Hindlimb muscle (tissue), 1 donor: Measurements from ENCODE around the gene ADD1. TPM values are rescaled to one million over a fixed set of nuclear protein-coding genes. Genes with fewer than 3 reads are reported as not detected.

Experiments used
- DNase-seq: peaks from one replicate; pipeline ENCODE4 v3.0.0-alpha.2; 2013
- polyA plus RNA-seq: library from polyadenylated mRNA; unstranded; fragments of 120-200 nt; gene quantifications from one replicate; pipeline ENCODE4 v1.2.1, GENCODE V29; 2013; ENCODE audit not compliant: insufficient read length

The ADD1 gene
- polyA plus RNA-seq, 1 donor = 205 TPM

DNA sequence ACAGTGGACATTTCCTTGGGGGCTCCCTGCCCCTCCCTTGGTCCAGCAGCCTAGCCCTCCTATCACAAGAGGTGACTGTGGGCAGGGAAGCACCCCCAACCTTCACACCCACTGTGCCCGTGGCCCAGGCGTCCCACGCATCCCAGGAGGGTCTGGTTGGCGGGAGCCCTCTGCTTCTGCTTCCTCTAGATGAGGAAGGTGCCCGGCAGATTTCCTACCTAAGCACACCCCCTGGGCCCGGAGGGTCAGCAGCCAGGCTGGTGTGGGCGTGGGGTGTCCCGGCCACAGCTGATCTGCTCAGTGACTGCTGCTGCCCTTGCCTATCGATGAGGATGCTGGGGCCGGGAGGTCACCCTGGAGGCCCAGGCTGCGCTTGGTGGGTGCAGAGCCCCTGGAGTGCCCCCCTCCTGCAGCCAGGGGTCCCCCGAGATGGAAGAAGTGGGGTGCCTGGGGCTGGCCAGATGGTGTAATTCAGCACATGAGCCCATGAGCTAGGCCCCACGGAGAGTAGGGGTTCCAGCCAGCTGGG, 38.6 kb upstream of the ADD1 start:
- no peak for DNase-seq

DNA sequence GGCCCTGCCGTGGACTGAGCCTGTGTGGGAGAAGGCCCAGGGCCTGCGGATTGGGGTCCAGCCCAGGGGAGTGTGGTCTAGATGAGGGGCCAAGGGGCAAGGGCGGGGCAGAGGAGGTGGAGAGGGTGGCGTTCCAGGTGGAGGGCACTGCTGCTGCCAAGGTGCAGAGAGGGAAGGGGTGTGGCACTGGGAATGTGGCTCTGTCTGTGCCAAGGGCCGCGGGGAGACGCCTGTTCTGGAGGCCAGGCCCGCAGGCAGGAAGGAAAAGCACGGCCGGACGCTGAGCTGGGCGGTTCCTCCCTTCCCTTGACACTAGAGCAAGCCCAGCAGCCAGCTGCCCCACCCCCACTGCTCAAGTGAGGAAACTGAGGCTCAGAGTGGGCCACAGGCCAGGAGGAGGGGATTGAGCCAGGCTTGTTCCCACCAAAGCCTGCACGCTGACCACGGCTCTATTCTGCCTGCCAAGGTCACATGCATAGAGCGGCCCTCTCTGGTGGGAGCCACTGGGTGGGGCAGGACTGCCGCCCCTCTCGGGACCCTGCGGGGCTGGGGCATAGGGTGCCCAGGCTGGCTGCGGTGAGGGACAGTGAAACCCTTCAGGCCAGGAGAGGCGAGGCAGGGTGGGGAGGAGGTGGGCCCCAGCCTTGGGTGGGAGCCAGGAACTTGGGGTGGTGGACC, 37.8 kb upstream of the ADD1 start:
- DNase-seq = no peak

- peak; percentile 59 for DNase-seq
Observed at GRCh38 chr4:2806390-2807355, 37.0 kb upstream of the ADD1 start.

- DNase-seq = no peak
Observed at GRCh38 chr4:2807571-2807970, 36.1 kb upstream of the ADD1 start.

- no peak for DNase-seq
Observed at GRCh38 chr4:2808001-2808400, 35.6 kb upstream of the ADD1 start.

- DNase-seq = no peak
Observed at GRCh38 chr4:2809610-2810180, 33.9 kb upstream of the ADD1 start.

- DNase-seq = no peak
Observed at GRCh38 chr4:2810388-2810787, 33.3 kb upstream of the ADD1 start.

DNA sequence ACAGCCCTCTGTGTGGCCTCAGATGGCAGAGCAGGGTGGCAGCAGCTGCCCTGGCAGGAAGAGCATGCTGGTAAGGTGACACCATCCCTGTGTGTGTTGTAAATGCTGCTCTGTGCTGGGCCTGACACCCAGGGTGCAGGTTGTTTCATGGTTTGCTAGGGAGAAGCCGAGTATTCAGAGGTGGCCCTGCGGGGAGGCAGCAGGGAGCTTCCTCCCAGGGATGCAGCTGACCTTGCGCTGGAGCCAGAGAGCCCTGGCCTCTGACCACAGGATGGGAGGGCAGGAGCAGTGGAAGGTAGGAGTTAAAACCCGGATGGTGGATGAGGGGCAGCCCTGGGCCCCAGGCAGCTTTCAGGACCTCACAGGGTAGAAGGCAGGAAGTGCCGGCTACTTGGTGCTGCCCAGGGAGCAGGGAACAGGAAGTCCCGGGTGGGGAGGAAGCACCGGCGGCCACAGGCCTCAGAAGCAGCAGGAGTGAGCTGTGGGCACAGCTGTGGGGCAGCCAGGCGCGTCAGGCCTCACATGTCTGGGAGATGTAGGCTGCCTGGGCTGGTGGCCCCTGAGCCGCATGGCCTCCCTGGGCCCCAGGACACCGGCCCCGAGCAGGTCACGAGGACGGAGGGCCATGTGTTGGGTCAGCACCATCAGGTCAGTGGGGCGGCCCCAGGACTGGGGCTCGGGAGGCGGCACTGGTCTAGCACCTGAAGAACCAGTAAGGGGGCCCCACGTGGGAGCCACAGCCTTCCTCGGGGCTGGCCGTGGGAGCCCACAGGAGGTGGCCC, 31.6 kb upstream of the ADD1 start:
- DNase-seq = no peak

- no peak for DNase-seq
Observed at GRCh38 chr4:2812612-2813354, 30.9 kb upstream of the ADD1 start.

DNA sequence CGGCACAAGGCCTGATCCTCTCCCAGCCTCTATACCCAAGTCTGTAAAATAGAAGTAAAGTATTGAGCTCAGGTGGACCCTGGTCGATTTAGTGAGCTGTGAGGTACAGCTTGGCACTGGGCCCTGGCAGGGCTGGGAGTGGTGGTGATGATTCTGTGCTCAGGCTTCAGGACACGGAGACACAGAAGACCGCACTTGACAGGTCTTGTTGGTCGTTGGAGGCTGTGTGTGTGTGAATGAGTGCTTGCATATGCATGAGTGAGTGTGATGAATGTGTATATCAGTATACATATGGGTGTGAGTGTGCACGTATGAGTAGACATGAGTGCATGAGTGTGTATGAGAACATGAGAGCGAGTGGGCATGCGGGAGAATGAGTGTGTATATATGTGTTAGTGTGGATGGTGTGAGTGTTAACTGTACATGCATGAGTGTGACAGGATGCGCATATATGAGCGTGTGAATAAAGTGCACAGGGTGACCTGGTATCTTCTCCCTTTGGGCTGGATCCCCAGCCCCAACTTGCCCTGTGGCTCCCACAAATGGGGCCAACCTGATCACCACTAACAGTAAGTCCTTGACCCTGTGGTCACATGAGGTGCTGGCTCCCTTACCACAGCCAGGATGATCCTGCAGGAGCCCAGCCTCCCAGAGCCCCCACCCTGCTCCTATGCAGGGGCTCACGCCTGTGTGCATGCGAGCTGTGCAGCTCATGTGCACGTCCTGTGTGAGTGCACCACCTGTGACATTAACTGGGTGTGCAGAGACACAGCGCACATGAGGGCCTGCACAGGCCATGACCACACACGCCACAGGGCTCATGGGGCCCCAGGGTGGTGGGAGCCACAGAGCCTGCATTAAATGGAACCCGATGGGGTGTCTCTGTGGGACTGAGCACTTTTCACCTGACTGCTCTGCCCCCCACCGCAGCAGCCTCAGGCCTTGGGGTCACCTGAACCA, 29.9 kb upstream of the ADD1 start:
- no peak for DNase-seq

DNA sequence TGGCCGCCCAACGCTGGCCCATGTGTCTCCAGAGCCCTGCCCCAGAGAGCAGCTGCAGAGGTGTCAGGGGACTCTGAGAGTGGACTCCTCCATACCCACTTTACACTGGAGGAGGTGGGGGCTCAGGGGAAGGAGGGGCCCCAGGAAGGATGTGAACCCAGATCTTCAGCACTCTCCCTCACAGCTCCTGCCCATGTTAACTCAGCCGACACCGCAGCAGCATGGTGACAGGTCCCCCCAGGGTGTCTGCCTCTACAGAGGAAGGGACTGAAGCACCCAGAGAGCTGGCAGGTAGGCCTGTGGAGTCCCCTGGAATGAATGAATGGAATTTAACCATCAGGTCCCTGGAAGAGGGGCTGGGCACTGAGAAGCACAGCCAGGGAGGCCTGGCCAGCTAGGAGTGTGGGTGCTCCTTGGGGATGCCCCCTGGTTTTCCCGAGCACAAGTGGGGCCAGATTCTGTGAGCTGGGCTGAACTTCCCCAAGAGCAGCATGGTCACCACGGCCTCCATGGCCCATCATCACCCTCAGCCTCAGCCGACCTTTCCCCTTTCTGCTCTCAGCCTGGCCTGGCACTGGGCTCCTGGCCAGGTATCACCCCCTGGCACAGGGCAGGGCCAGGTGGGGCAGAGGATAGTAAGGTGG, 28.9 kb upstream of the ADD1 start:
- DNase-seq = no peak

GRCh38 chr4:2816401-2816954, 27.2 kb upstream of the ADD1 start:
- no peak for DNase-seq

- no peak for DNase-seq
Observed at GRCh38 chr4:2817137-2817536, 26.5 kb upstream of the ADD1 start.

DNA sequence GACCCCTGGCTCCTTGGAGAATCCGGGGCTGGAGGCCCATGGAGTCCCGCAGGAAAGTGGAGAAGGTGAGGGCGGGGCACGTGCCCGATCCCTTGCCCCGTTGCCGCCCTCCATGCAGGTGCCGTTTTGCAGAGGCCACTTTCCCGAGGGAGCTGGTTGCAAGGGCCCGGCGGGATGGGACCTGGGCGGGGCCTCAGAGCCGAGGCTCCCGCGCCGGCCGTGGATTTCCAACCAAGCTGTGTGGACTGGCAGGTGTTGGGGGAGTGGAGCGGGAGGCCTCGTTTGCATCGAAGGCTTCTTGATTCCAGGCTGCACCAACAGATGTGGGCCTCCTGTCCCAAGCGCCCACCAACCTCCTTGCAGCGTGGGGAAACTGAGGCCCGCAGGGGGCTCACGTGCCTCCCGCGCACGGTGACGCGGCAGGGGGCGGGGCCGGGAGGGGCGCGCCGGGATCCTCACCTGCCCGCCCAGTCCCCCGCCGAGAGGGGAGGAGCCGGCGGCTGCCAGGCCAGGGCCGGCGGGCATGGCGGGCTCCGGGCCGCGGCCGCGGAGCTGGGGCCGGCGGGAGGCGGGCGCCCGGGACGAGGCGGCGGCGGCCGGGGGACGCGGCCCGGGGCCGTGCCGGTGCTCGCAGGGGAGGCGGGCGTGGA, 25.8 kb upstream of the ADD1 start:
- no peak for DNase-seq

DNA sequence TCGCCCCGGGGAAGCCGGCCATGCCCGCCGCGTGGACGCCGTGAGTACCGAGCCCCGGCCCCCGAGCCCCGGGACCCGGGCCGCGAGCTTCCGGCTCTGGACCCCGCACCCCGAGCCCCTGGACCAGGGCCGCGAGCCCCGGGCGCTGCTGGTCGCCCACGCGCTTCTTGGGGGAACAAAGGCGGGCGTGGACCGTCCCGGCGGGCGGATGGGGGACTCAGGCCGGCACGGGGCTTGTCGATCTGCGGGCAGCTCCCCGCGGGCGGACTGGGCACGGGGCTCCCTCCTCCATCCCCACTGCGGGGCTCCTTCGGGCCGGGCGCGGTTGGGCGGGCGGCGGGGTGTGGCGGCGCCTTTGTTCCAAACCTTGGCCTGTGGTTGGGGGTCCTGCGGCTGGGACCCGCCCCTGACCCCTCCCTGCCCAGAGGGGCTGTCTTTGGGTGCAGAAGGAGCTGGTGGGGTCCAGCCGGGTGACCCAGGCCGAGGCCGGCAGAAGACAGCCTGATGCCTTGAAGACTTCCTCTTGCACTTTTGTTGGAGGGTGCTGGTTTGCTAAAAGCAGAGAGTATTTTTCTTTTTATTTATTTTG, 25.2 kb upstream of the ADD1 start:
- DNase-seq = no peak

DNA sequence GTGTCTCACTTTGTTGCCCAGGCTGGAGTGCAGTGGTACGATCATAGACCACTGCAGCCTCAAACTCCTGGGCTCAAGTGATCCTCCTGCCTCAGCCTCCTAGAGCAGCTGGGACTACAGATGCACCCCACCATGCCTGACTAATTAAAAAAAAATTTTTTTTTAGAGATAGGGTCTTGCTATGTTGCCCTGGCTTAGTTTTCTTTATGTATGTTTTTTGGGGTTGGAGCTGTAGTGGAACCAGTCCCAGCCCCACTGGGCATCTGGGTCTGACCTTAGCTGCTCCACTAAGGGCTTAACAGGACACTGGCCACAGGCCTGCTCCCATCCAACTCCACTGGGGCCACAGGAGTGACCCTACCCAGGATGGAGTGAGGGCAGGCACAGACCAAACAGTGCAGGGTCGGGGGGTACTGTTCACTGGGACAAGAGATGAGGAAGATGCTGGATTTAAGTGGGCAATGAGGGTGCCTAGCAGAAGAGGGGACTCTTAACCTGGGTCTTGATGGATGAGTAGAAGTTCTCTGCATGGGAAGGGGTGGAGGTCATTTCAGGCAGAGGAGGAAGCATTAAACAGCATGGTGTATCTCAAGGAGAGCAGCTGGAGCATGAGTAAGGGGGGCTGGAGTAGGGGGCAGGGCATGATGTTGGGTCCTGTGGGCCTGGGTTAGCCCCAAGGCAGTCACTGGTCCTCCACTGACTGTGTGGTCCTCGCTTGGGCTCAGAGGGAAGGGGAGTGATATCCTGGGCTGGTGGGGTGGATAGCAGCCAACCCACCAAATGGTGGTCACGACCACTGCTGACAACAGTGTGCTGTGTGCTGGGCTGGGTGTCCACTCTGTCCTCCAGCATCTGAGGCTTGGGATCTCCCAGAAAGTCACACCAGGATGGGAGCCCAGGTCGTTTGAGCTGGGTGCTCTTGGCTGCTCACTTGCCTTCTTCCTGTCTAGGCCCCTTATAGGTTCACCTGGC, 24.1 kb upstream of the ADD1 start:
- DNase-seq = no peak

- DNase-seq = no peak
Observed at GRCh38 chr4:2820216-2820982, 23.2 kb upstream of the ADD1 start.
